GM21717 (cell line): Measurements from ENCODE around the gene GPC5.

ENCODE experiments used
- ATAC-seq: cut with Tn5 transposase; IDR thresholded peaks from one replicate; pipeline ENCODE4 v1.9.1; 2021; ENCODE audit warnings: mild to moderate bottlenecking, moderate library complexity; ENCODE audit not compliant: unreplicated experiment

Gene GPC5

DNA sequence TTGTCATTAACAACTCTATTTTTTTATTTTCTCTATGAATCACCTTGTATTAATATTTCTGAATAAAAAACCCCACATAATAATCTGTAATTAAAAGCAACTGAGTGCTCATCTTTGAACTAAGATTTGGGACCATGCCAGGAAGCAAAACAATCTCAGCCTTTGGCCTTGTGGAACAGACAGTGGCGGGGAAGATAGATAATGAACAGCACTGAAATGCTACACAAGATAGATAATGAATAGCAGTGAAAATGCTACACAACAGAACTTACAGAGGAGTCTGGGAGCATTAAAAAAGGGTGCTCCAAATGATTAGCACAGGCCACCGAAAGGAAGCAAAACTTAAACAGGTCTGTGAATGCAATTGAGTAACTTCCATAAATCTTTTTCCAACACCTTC, 134.9 kb downstream of the GPC5 start:
- no peak for ATAC-seq

DNA sequence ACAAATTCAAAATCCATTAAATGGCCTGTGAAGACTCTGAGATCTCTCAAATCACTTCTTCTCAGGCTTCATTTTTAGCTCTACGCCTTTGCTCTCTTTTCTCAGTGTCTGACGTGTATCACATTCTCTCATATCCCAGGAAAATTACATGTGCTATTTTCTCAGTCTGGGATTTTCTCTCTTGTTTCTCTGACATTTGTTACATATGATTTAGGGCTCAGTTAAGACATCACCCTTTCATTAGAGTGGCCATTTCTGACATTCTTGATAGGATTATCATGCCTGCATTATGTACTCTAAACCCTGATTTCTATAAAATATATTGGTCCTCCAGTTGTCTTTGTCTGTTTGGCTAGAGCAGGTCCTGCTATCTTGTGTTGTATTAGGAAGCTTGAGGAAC, 136.6 kb downstream of the GPC5 start:
- no peak for ATAC-seq

DNA sequence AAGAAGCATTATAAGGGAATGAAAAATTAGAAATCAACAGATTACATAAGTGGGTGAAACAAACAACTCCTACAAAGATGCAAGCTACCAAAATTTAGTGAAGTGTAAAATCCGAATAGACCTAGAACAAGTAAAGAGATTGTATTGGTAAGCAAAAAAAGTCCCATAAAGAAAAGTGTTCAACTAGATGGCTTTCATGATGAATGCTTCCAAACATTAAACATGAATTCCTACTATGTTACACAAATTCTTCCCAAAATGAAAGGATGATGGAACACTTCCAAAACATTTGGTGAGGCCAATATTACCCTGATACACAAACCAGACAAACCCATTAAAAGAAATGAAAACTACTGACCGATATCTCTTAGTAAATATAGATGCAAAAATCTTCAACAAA, 139.0 kb downstream of the GPC5 start:
- no peak for ATAC-seq

DNA sequence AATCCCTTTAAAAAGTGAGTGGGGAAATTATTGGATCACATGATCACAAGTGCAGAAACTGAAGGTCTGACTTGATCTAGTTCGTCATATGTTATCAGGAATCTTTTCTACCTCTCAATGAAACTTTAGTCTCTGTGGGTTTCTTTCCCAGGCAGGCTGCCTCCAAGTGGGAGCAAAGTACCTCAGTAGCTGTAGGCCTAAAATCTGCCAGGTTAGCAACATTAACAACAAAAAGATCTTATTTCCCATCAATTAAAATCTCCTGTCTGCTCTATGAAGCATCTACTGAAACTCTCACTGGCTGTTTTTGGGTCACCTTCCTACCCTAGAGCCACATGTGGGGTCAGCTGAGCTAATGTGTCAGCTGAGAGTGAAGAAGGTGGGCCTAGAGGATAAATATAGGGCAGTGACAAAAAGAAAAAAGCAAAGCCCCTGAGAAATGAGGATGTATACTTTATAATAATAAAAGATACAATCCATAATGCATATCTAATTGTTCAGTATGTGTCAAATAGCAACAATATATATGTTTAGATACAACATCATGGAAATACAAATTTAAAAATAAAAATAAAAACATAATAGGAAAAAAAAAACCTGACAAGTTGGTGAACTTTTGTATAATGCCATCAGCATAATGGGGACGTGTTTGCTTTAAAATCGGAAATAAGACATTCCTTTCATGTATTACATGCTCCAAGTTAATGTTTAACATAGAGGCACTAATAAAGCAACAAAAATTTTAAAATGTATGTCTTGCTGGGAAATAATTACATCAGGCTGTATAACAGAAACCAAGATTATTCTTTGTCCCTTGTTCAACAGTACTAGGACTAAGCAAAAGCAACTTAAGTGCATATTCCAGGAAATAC, 141.1 kb downstream of the GPC5 start:
- no peak for ATAC-seq

DNA sequence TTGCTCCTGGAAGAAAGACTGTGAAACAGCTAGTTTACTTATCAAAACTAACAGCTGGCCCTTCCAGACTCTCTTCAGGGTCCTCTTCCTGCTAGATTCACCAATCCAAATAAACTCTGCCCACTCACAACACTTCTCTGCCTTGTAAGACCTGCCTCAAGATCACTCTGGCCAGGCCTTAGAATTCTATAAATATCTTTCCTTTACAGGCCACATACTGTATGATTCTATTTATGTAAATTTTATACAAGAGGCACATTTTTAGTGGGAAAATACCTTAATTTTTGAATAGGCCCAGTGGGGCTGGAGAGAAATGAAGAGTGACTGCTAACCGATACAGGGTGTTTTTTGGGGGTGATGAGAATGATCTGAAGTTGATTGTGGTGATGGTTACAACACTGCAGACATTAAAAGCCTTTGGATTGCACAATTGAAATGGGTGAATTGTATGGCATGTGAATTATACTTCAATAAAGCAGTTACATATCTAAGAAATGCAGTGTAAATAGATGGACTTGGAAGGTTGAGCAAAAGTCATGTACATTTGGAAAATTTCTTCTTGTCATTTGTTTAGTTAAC, 141.8 kb downstream of the GPC5 start:
- ATAC-seq, result no peak

DNA sequence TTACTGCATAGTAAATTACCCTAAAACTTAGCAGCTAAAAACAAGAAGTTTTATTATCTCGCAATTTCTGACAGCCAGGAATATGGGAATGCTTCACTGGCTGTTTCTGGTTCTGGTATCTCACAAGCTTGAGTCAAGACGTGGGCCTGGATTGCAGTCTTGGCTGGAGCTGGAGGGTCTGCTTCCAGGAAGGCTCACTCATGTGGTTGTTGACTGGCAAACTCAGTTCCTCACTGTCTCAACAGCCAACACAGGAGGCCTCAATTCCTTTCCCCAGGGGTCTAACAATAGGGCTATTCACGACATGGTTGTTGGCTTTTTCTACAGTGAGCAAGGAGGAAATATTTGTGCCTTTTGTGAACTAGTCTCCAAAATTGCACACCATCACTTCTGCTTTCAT, 146.3 kb downstream of the GPC5 start:
- ATAC-seq, result peak; percentile 67

DNA sequence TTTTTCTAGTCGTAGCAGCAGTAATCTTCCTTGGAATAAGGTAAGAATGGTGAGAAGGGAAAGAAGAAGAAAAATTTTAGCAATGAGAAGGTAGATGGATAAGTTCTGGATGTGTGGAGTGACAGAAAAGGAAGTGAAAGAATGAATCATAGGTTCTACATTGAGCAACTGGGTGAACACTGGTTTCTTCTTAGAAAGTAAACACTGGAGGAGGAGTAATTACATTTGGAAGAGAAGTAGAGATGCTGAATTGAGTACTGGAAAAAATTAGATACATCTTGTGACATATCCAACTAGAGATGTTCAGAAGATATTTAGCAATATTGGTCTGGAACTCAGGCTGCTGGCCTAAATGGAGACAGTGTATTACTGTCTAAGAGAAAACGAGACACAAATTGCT, 148.5 kb downstream of the GPC5 start:
- peak; percentile 84 for ATAC-seq

DNA sequence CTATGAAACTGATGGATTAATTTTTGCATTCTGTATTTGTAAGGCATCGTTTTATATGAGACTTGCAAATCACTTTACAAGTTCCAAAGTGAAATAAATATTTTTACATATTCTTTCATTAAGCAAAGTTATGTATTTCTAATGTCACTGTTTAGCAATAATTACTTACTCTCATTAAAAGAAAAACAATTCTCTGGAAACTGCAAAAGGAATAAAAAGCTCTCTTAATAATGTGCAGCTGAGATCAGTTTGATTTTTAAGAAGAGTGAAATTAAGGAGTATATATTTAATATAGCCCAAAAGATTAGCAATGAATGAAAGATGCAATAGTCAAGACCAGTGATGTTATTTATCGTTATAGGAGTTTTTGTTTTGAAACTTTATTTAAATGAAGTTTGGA, 155.2 kb downstream of the GPC5 start:
- no peak for ATAC-seq

DNA sequence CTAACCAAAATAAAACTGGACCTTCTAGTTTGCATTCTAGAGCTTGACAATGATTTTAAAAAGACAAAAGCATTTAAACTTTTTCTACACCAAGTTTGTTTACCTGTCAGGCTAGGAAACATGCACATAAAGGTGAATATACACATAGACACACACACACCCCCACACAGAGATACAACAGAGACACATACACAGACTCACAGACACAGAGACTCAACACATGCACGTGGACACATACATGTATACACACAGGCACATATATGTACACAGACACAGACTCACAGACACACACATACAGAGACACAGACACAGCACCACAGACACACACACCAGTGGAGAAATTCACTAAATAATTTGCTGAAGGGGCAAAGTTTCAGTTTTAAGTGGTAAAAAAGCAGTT, 155.7 kb downstream of the GPC5 start:
- no peak for ATAC-seq

DNA sequence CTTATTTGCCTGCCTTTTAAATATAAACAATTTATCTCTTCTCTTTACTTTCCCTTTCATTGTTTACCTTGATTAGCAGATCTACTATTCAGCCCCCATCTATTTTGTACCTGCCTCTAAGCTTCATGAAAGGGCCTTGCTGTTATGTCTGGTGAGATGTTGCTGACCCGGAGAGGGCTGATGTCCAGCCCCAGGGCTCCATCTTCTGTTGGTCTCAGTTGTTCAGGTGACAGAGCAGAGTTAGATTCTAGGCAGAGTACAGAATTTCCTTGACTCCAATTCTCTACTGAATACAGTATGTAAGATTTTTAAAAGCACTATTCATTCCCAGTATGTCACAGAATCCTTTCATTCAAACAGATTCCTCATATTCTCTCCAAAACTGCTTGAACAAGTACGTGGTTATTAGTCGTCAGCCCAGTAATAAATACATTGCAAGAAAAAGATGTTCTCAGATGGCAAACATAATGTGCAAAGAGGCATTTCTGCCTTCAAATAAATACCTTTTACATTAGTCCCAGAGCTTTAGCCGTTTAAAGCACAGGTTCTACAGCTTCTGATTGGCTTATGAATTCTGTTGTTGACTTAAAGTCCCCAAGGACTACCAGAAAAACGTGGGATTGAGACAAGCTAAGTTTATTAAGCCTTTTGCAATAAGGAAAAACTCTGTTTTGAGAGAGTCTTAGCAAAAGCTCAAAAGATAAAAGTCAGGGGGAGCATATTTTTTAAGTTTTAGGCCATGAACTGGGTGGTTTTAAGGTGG, 159.1 kb downstream of the GPC5 start:
- ATAC-seq, result no peak

DNA sequence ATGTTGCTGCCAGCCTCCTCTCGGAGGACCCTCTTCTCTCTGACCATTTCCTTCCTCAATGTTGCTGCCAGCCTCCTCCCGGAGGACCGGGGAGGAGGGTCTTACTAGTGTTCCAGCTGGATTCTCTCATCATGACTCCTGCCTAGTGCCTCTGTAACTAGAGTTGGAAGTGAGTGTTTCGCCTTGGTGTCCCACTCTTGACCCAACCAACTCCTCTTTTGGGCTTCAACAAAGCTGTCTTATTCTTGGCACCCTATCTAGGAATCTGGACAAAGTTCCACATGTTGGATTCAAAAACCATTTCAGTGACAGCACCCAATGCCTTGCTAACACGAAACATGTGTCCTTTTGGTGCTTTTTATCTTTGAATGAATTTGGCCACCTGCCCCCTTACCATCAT, 165.4 kb downstream of the GPC5 start:
- no peak for ATAC-seq

DNA sequence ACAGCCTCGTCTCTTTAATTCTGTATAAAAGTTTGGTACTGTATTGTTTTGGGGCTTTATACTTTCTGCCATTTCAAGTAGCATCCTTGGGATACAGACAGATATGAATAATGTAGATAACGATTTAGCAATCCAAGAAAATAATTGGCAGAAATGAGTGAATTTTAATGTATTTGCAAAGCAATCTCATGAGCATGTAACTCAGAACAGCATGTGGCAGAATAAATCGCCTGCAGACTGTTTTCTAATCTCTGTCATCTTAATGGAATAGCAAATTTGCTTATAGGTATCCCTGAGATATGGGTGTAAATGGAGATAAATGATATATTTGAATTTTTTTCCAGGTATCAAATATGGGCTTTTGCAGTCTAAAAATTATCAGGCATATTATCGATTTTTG, 166.0 kb downstream of the GPC5 start:
- ATAC-seq, result no peak

DNA sequence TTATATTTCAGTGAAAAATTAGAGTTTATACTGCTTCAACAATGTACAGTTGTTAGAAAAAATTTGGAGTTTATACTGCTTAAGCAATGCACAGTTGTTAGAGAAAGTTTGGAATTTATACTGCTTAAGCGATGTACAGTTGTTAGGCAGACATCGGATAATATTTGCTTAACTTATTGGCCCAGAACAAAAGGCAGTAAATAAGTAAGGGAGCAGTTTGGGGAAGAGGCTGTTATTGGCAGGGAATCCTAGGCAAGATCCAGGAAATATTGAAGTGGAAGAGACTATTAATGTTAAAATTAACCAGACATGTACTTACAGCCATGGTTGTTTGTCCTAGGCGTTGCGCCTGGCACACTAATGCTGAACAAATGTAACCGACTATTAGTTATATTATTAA, 166.9 kb downstream of the GPC5 start:
- ATAC-seq, result no peak

DNA sequence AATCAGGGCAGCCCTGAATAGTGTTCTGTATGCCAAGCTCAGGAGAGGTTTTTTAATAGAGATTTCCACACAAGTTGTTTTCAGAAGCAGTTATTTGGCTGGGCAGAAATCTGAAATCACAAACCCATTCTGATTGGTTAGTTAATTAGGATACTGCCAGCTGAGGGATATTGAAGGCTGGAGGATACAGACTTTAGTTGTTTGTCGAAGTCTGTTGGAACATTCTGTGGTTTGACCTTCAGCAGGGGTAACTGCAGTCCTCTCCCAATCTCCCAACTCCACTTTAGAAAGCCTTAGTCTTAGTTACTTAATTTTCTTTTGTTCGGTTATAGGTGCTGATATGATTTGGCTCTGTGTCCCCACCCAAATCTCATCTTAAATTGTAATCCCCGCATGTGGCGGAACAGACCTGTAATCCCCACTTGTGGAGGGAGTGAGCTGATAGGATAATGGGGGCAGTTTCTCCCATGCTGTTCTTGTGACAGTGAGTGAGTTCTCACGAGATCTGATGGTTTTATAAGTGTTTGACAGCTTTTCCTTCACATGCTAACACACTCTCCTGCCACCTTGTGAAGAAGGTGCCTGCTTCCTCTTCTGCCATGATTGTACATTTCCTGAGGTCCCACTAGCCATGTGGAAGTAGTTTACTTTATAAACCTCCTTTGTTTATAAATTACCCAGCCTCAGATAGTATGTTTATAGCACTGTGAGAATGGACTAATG, 169.2 kb downstream of the GPC5 start:
- ATAC-seq, result no peak

DNA sequence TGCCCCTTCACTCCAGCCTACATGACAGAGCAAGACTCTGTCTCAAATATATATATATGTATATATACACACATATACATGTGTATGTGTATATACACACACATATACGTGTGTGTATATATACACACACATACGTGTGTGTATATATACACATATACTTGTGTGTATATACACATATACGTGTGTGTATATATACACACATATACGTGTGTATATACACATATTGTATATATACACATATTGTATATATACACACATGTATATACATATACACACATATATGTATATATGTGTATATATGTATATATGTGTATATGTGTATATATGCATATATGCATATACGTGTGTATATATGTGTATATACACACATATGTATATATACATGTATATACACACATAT, 173.3 kb downstream of the GPC5 start:
- ATAC-seq, result no peak

DNA sequence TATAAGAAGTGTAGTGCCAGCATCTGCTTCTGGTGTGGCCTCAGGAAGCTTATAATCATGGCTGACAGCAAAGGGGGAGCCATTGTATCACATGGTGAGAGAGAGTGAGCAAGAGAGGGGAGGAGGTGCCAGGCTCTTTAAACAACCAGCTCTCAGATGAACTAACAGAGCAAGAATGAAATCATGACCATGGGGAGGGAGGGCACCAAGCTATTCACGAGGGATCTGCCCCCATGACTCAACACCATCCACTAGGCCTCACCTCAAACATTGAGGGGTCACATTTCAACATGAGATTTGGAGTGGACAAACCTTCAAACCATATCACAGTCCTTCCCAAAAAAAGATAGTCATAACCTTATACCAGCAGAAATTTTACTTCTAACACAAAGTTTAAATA, 174.0 kb downstream of the GPC5 start:
- ATAC-seq, result no peak

DNA sequence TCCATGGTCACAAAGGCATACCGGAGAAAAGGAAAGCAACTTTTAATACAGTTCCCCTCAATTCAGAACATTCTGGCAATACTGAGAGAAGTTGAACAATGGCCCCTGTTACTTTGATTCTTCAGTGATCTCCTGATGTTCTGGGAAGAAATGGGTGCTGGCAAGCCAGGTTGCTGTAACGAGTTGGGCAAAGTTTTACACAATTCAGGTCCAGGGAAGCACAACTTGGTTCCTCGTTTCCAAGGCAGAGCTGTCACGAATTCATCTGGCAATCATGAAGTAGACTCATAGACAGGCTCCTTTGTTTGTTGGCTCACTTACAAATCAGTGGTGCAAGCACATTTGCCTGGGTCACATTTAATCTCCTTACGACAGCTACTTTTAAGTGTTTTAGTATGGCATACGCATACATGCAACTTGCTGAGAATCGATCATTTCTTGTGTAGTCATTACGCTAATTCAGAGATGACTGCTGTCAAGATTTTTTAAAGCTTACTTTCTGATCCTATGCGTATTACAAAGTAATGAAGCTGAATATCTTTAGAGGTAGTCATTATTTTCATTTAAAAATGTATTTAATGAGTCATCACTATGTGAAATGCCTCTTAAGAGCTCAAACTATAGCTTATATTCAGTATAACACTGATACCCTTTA, 174.7 kb downstream of the GPC5 start:
- no peak for ATAC-seq

DNA sequence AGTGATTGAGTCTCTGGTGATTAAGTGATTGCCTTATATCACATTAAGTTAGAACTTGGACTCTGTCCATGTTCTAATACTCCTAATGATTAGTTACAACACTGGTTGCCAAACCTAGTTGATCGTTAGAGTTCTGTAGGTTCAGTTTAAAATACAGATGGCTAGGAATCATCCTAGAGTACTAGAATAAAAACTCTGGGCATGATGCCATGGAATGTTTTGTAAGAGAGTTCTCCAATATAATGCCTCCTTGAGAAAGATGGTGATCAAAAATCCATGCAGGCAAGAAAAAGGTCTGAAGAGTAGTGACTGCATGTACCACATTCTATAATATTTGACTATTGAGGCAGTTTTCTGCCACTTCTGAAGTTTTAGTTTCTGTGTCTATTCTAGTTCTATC, 176.3 kb downstream of the GPC5 start:
- no peak for ATAC-seq

DNA sequence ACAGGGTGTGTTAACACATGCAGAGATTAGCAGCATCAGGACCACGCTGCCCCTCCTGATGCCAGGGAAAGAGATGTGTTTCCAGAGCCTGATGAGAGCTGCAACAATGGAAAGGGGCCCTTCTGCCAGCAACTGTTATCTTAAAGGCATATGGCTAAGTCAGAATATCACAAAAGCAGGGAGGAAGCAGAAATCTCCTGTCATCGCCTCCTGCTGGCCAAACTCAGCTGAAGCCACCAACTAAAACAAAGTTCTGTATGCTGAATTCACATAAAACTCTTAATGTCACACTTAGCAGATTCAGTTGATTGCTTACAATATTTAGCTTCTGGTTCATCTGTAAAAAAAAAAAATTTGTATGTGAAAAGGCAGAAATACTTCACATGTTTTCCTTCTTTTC, 178.2 kb downstream of the GPC5 start:
- no peak for ATAC-seq

DNA sequence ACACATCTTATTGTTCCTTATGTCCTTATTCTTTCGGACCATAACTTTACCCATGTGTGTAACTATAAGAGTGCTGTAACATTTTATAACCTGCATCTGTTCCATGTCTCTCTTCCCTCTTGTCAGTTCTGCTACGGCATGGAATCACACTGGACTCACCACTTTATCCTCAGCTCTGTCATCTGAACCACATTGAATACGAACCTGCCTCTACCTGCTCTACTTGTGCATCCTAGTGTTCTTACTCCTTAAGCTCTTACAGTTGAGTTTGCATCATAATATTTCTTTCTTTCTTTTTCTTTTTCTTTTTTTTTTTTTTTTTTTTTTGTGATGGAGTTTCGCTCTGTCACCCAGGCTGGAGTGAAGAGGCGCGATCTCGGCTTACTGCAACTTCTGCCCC, 180.9 kb downstream of the GPC5 start:
- ATAC-seq, result no peak

DNA sequence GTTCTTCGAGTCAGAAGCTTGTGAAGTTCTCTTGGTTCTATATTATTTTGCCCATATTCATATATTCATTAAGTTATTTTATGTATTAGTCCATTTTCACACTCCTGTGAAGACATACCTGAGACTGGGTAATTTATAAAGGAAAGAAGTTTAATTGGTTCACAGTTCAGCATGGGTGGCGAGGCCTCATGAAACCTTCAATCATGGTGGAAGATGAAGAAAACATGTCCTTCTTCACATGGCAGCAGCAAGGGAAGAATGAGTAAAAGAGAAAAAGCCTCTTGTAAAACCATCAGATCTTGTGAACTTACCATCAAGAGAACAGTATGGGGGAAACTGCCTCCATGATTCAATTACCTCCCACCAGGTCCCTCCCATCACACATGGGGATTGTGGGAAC, 182.3 kb downstream of the GPC5 start:
- ATAC-seq, result no peak
